ENCODE measurements around the gene CDHR5.
"Not testable (repeated sequence)": the region's sequence is repeated elsewhere in the genome, so short reads cannot be mapped to it uniquely, and the experiment has no call there.

The CDHR5 gene

DNA sequence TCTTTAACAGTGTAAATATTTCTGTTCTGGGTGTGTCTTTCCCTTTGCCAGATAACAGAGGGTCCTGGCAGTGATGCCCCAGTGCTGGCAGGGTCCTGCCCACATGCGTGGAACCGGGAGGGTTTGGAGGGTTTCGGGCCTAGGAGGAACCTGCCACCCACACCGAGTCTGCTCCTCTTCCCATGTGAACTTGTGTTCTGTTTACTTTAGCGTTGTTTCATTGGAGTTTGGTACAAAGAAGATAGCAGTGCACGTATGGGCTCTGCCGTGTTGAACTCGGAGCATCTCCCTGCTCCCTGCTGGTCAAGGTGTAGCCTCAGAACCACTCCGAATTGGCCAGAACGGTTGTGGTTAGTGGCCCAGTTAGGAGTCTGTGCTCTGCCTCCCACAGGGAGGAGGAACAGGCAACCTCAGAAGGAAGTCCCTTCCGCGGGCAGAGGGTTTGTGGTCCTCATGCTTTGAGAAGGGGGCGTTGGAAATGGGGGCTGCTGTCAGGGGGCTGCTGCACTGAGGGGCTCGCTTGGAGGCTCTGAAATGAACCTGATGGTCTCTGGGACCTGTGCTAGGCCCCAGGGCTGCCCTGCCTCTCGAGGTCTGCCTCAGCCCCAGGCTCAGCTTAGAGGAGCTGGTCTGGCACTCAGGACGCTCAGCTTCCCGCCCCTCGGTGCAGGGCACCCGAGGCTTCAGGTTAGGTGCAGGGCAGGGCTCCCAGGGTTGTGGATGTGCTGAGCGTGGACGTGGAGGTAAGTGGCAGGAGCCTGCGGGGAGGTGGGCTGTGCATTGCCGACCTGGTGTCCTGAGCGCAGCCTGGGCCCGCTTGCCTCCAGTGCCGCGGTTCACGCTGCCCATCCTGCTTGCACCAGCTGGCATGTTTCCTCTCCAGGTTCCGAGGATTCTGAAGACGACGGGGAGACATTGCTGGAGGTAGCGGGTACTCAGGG is 38.1 kb downstream of the CDHR5 start:
- DNase-seq (ENCODE audit: low read depth): no peak

DNA sequence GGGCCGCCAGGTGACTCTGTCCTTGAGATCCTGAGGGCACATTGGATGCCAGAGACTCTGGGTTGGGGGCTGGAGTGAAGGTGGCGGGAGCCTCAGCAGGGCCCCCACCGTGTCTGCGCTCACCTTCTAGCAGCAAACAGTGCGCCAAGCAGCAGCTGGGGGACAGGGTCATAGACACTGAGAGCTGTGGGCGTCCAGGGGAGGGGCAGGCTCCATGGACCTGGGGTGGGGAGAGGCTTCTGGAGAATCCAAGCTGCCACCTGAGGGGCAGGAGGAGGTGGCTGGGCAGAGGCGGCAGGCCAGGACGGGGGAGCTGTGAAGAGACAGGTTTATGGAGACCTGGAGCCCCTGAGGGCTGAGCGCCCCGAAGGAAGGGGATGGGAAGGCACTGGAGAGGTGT is 40.5 kb downstream of the CDHR5 start:
- no peak for DNase-seq (ENCODE audit: low read depth)

GRCh38 chr11:581752-582151 is 43.0 kb downstream of the CDHR5 start:
- no peak for DNase-seq (ENCODE audit: low read depth)

DNA sequence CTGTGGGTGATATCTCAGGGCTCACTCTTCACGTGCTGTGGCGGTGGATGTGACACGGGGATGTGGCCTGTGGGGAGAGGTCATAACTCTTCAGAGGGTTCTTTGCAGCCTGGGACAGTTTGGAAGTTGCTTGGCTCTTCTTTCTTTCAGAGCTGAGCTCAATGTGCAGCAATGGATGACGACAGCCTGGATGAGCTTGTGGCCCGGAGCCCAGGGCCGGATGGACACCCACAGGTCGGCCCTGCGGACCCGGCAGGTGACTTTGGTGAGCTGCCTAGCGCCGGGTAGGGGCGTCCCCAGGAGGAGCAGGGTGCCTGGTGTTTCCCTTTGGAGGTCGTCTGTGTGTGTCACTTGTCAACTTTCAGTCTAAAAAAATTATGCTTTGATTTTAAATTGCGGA is 43.4 kb downstream of the CDHR5 start:
- no peak for DNase-seq (ENCODE audit: low read depth)

- no peak for DNase-seq (ENCODE audit: low read depth)
Measured at GRCh38 chr11:579830-580601, 44.7 kb downstream of the CDHR5 start.

- DNase-seq (ENCODE audit: low read depth): no peak
Measured at GRCh38 chr11:578276-579035, 46.3 kb downstream of the CDHR5 start.

DNA sequence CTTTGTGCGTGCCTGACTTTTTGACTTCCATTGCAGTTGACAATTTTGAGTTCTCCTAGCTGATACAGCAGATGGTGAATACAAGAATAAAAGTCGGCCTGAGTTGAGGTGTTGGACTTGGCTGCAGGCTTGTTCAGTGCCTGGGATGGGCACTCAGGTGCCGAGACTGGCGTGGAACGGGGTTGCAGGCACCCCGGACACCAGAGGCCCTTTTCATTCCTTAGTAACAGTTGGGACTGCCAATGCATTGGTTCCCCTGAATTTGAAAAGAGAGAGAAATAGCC is 47.2 kb downstream of the CDHR5 start:
- no peak for DNase-seq (ENCODE audit: low read depth)

GRCh38 chr11:576811-577610 is 47.7 kb downstream of the CDHR5 start:
- DNase-seq (ENCODE audit: low read depth): no peak

DNA sequence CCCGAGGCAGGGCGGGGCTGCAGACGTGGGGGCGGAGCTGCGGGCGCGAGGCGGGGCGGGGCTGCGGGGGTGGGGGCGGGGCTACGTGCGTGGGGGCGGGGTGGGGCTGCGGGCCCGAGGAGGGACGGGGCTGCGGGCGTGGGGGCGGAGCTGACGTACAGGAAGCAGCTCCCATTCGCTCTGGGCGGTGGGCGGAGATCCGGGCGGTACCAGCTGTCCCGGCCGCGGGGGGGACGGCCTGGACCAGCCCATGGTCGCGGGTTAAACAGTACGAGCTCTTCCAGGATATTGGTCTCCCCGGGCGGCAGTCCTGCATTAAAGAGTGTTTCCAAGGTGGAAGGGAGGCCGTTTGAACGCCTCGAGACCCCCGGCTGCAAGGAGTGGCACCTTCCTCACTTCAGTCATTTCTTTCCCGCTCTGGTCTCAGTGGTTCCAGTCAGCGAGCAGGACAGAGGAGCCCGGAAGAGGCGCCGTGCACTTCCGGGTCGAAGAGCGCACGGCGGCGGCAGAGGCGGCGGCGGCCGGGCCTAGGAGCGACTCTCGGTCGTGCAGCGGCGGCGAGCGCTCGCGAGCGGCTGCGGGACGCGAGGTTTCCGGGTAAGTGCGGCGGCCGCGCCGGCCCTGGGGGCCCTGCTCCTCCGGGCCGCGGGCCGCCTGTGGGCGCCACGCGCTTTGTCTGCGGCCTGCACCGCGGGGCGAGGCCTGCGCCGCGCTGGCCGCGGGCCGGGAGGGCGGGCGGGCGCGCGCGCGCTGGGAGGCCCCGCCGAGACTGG is 48.6 kb downstream of the CDHR5 start, which contains the start of gene PHRF1:
PHRF1 (plus strand) TSS at position 475 of the 773 bp plus-strand sequence. CDS start 5,043 bp downstream, outside the sequence.
- DNase-seq (ENCODE audit: low read depth): peak; percentile 94

DNA sequence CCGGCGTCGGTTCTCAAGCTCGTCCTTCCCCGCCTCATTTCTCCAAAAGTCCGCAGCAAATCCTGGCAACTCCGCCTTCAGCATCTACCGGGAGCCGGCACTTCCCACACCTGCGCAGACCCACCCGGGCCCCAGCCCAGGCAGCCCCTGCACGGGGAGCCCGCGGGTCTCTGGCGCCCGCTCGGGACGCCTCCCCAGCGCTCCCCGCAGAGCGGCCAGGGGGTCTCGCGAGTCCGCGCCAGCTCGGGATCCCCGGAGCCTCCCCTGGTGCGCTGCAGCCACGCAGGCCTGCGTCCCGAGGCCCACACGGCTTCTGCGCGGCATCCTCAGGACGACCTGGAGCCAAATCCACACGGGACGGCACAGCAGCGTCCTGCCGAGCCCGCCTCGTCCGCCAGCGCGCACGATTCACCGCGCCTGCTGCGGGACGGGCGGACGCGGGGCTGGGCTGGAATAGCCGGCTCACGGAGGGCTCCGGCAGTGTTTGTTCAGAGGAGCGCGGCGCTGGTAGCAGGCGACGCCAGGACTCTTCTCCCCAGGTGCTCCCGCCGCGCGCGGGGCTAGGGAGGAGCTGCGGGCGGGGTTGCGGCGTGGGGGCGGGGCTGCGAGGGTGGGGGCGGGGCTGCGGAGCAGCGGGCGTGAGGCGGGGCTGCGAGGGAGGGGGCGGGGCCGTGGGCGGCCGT is 49.3 kb downstream of the CDHR5 start:
- peak; percentile 23 for DNase-seq (ENCODE audit: low read depth)

DNA sequence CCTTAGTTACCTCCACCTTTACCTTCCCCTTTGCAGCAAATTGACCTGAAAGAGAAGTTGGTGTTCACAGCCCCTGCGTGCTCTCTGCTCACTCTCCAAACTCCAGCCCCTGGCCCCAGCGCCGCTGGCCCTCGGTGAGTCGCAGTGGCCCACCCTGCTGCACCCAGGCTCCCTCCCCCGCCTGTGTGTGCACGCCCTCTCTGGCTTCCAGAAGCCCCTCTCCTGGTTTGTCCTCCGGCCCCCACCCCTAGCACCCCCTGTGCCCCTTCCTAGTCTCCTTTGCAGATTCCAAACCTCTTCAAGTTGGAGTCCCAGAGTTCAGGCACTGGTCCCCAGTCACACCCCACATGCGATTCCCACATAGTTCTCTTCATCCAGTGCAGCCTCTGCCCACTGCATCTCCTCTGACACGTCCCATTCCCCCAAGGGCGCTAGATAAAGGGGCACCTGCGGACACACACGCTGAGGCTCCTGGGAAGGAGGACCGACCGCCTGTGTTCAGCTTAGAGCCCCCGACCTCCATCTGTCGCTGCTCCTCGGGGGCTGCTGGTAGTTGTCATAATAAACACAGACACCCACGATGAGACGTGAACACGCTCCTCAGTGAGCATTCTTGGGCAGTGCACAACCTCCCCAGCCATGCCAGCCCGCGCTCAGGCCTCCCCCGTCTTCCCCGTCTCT is 50.0 kb downstream of the CDHR5 start:
- DNase-seq (ENCODE audit: low read depth): no peak

GRCh38 chr11:574031-574570 is 50.7 kb downstream of the CDHR5 start:
- not testable (repeated sequence) for DNase-seq (ENCODE audit: low read depth)

DNA sequence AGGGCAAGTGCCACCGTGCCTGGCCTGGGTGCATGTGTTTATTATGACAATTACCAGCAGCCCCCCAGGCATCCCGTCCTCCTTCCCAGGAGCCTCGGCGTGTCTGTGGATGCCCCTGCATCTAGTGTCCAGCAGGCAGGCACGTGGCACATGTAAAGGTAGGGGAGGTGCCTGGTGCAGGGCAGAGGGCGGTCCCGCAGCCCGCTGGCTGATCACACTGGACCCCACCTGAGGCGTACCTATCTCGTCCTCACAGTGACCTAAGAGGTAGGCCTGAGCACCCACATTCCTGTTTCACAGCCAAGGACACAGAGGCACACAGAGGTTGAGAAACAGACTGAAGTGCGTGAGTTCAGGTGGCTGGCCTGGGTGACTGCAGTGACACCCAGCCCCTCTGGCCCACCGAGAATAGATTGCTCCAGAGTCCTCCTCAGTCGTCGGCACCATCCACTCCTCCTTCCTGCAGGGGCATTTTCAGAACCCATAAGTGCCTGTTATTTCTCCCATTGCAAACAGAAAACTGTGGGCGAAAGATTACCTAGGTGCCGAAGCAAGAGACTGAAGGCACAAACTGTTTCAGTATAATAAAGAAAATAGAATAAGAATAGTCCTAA is 51.5 kb downstream of the CDHR5 start:
- DNase-seq (ENCODE audit: low read depth): no peak

DNA sequence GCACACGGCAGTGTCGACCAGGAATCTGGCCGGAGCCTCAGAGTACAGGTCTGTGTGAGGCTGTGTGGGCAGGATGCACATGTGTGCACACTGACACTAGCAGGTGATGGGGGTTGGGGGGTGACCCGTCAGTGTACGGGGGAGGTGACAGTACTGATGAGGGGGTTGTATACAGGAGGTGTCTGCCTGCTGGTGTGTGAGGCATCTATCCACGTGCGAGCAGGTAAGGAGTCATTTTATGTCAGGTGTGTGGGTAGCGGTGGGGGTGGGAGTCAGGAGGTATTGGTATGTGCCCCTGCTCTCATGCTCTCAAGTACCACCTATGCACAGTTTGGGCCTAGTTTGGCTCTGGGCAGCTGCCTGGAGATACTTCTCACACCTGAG is 53.0 kb downstream of the CDHR5 start:
- no peak for DNase-seq (ENCODE audit: low read depth)

GRCh38 chr11:569158-569885 is 55.4 kb downstream of the CDHR5 start:
- DNase-seq (ENCODE audit: low read depth): no peak

DNA sequence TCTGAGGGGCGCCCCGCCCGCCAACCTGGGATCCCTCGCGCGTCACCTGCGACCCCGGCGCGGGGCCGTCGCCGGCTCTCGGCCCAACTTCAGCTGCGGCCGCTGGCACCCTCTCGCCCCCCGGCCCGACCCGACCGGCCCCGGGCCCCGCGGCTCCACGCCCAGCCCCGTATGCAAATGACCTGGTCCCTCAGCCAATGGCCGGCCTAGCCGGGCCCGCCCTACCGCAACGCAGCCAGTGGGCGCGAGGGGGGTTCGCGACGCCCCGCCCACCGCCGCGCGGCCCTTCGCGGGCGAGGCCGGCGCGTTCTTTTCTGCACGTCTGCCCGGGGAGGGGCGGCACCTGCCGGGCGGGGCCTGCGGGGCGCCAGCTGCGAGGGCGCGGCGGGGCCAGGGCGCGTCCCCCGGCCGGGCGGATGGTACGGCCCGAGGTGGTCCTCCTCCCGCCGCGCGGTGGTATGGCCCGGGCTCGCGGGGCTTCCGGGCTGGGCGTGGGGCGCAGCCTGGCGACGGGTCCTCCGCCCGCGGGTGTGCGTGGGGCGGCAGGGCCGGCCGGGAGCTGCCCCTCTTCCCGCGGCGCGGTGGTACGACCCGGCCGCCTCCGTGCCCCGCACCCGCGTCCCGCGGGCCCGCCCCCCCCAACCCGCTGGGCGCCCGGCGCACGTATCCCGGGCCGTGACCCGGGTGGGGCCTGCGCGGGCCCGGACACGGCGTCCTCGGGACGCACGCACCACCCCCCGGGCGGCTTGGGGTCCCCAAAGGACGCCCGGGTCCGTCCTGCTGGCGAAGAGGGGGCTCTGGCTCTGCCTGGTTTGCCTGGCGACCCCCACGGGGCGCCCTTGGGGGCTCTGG is 56.2 kb downstream of the CDHR5 start:
- peak; percentile 95 for DNase-seq (ENCODE audit: low read depth)

DNA sequence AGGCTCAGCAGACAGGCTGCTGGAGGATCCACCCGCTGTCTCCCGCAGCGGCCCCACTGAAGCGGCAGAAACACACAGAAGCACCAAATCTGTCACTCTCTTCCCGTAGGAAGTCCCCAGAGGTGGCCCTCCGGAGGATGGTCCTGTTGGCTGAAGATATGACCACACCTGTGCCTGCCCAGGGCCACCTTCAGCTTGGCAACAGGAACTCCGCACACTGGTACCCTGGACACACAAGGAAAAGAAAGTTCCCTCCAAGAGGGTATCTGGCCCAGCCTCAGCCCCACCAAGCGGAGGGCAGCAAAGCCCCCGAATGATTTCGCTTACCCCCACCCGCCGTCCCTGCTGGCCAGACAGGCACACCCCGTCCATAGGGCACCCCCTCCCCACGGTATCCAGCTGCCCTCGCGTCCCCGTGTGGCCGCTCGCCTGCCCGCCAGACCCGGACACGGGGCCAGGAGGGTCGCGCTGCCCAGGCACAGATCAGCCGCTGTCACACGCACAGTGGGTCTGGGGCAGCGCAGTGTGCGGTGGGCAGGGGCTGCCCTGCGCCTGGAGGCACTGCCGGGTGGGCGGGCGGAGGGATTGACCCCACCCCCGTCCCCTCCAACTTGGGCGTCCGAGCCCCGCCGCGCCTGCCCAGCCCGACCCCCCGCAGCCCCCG is 57.0 kb downstream of the CDHR5 start:
- no peak for DNase-seq (ENCODE audit: low read depth)

Measured in EH (cell line).